Epithelial cell of alveolus of lung (primary cell): ENCODE data around the gene EML1. TPM values are rescaled to one million over a fixed set of nuclear protein-coding genes. Genes with fewer than 3 reads are reported as not detected.

Source experiments
- total RNA-seq: library from RNA; depleted of rRNA; stranded (reverse); fragments of >200 nt; gene quantifications from 2 replicates; pipeline ENCODE4 v1.2.1, GENCODE V29; 2015

EML1 gene, protein sequence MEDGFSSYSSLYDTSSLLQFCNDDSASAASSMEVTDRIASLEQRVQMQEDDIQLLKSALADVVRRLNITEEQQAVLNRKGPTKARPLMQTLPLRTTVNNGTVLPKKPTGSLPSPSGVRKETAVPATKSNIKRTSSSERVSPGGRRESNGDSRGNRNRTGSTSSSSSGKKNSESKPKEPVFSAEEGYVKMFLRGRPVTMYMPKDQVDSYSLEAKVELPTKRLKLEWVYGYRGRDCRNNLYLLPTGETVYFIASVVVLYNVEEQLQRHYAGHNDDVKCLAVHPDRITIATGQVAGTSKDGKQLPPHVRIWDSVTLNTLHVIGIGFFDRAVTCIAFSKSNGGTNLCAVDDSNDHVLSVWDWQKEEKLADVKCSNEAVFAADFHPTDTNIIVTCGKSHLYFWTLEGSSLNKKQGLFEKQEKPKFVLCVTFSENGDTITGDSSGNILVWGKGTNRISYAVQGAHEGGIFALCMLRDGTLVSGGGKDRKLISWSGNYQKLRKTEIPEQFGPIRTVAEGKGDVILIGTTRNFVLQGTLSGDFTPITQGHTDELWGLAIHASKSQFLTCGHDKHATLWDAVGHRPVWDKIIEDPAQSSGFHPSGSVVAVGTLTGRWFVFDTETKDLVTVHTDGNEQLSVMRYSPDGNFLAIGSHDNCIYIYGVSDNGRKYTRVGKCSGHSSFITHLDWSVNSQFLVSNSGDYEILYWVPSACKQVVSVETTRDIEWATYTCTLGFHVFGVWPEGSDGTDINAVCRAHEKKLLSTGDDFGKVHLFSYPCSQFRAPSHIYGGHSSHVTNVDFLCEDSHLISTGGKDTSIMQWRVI
- 7.8 and 18.0 TPM in 2 replicates for total RNA-seq

DNA sequence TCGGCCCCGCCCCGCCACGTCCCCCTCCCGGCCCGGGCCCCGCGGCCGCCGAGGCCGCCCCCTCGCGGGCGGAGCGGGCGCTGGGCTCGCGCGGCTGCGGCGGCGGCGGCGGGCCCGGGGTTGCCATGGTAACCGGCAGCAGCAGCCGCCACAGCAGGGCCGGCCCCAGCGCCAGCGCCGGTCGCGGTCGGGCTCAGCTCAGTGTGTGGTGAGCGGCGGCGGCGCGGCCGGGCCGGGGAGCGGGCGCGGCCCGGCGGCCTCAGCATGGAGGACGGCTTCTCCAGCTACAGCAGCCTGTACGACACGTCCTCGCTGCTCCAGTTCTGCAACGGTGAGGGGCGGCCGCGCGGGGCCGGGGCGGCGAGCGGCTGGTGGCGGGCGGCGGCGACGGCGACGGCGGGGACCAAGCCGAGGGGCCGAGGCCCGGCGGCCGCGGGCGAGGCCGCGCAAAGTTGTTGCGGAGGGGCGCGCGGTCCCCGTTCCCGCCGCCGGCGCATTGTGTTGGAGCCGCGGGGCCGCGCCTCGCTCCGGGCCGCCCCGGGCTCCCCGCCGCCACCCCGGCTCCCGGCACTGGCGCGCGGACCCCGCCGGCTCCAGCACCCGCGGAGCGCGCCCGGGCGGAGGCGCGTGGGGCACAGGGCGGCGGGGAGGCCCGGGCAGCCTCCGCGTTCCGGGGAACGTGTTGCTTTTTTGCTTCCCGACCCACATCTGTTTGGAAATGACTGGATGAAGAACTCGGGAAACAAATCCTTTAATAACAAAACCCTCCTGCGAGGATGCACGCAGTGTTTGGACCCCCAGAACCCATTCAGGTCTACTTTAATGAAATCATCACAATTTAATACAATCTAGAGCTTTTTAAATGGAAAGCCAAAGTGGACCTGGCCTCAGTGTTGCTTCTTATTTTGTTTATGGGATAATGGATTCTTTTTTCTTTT is at the start of gene EML1:
Gene EML1 (plus strand): TSS at position 201 of the 938 bp plus-strand sequence. CDS start 64 bp downstream, at position 265.

Other genes starting within 250 kb of the EML1 start
- 5.3 and 7.0 TPM in 2 replicates for gene CCDC85C, start 189.2 kb upstream of the EML1 start, total RNA-seq
- 2.6 and 3.4 TPM in 2 replicates for gene HHIPL1, start 148.3 kb upstream of the EML1 start, total RNA-seq
- gene CYP46A1, start 109.1 kb upstream of the EML1 start, total RNA-seq = not detected in 2 replicates